Stimulated activated CD8-positive, alpha-beta memory T cell treated with anti-CD3 and anti-CD28 coated beads, Interleukin-4, amount 100 ng/mL, for 24 hours (primary cell): ENCODE results near the gene EVI2A.
"Not testable (repeated sequence)": the region's sequence is repeated elsewhere in the genome, so short reads cannot be mapped to it uniquely, and the experiment has no call there.

Source experiments
- DNase-seq: peaks from one replicate; pipeline ENCODE4 v3.0.0-alpha.2; 2020; ENCODE audit warnings: low read depth

Gene EVI2A, protein sequence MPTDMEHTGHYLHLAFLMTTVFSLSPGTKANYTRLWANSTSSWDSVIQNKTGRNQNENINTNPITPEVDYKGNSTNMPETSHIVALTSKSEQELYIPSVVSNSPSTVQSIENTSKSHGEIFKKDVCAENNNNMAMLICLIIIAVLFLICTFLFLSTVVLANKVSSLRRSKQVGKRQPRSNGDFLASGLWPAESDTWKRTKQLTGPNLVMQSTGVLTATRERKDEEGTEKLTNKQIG

DNA sequence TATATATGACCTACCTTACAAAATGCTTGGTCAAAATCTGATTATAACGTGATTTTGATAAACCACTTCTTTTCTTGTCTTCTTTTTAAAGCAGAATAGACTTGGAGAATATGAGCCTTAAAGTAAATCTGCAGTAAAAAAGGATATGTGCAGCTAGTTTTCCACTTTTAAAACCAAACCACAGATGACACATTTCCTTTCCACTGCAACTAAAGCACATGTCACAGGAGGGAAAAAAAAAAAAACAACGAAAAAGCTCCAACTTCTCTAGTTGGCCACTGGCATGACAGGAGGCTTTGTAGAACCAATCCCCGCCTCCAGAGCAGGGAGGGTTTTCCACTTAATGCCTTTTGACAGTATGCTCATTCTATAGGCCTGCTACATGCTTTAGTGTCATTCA, at the start of gene EVI2A:
TSS of gene EVI2A (minus strand) at position 142 of the 400 bp plus-strand sequence. CDS start 2,609 bp downstream, outside the sequence.
- DNase-seq = peak; percentile 61

DNA sequence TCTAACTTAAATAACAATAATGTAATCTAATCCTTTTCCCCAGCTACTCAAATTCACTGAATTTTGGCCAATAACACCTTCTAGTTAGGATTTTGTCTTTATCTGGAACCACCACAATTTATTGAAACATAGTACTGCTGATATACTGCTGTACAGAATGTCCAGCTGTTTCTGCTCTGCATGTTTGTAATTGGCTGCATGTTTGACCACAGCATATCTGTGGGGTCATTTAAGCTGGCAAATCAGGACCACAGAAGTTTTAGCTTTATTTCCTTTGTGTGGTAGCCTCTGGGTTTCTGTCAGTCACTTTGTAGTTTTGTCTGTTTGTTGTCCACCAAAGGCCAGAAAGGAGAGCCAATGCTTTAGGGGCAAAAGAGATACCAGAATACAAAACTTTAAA, 47.8 kb upstream of the EVI2A start:
- DNase-seq = no peak

DNA sequence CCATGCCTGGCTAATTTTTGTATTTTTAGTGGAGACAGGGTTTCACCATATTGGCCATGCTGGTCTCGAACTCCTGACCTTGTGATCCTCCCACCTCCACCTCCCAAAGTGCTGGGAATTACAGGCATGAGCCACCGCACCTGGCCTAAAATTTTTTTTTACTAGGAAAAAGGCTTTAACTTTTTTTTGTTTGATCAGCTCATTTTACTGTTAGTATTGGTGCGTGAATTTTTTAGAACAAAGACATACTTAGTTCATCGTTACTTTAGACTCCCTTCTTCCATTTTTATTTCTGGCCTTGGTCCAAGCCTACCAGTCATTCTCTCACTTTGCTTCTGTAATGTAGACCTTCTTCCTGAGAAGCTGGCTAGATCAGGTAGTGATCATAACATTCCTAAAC, 44.7 kb upstream of the EVI2A start:
- DNase-seq = no peak

DNA sequence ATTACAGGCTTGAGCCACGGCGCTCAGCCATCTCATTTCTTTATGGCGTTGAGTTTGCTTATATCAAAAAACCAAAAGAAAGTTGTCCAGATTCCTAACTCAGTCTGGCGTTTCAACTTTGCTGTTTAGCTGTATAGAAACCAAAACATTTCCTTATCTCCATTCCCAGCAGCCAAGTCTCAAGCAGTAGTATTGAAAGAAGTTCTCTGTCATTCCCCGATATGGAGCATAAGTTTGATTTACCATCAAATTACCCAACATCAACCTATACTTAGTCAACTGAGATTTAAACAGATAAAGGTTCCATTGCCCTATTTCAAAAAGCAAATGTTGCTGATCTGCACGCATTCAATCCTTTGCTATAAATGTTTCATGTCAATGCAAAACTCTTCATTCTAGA, 42.6 kb upstream of the EVI2A start:
- no peak for DNase-seq

DNA sequence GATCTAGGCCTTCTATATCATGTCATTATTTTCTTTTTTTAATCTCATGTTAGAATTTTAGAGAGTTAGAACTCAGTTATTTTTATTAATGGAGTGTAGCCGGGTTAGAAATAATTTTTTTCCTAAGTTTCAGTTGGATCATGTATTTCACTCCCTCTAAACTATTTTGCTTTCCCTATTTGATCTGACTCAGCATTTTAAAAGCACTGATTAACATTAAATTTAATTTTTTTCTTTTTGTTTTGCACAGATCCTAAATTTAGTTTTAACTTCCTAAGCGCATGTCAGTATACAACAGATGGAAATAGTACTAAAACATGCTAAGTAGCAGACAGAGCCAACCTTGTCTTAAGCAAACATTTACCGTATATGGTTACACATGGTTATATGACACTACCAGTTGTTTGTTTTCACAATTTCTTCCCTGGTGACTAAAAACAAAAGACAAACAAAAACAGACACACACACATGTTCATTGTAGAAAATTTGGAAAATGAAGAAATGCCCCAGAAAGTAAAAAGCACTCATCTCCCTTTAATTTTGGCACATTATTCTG, 36.5 kb upstream of the EVI2A start:
- DNase-seq = no peak

DNA sequence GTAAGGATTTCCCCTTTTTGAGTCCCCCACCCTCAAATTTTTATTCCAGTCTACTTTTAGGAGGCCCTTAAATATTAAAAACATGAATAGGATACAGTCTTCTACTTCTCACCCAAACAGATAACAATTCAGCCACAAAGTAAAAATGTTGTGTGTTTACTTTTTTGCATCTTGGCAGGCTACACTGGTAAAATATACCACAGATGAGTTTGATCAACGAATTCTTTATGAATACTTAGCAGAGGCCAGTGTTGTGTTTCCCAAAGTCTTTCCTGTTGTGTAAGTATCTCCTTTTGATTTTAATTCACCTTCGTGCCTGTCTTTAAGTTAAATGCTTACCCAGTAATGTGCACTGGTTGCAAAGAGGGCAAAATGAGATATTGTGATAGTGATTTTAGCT, 35.7 kb upstream of the EVI2A start:
- DNase-seq = no peak

DNA sequence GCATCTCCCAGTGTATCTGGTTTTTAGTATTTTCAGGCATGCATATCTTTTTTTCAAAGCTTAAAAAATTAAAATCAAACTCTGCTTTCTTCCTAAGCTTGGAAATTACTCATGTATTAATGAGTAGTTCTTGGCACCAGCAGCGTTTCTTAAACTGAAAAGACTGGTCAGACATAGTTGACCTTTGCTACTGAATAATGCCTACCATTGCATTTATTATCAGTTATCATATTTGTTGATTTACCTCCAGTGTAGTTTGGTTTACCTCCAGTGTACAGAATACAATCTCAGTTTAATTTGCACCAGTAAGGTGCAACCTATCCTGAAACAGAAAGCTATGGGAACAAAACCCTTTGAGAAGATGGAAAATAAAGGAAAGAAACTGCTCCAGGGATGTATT, 34.5 kb upstream of the EVI2A start:
- no peak for DNase-seq

DNA sequence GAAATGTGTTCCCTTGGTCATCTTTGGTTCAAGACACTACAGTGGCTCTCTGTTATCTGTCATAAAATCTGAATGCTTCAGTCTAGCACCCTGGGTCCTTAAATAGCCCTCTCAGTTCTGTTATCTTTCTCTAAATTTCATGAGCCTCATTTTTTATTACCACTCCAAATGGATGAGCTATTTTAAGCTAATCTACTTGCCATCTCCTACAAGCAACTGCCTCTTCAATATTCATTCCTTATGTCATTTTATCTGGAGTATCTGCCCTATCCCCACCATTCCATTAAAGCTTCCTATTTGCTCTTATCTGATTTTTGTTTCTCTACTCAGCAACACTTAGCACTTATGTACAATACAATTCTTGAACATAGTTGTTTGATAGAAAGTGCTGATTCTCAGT, 28.0 kb upstream of the EVI2A start:
- DNase-seq = no peak

DNA sequence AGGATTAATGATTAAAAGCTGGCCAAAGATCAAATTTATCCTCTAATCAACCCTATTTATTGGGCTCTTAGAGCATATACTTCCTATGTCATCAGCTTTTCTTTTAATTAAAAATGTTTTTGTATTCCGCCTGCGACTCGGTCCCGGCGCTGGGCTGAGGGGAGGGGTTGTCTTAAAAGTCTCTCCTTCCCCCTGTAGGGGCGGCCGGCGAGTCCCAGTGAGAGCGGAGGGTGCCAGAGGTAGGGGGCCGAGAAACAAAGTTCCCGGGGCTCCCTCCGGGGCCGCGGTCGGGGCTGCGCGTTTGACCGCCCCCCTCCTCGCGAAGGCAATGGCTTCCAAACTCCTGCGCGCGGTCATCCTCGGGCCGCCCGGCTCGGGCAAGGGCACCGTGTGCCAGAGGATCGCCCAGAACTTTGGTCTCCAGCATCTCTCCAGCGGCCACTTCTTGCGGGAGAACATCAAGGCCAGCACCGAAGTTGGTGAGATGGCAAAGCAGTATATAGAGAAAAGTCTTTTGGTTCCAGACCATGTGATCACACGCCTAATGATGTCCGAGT, 23.8 kb upstream of the EVI2A start:
- DNase-seq = not testable (repeated sequence)

DNA sequence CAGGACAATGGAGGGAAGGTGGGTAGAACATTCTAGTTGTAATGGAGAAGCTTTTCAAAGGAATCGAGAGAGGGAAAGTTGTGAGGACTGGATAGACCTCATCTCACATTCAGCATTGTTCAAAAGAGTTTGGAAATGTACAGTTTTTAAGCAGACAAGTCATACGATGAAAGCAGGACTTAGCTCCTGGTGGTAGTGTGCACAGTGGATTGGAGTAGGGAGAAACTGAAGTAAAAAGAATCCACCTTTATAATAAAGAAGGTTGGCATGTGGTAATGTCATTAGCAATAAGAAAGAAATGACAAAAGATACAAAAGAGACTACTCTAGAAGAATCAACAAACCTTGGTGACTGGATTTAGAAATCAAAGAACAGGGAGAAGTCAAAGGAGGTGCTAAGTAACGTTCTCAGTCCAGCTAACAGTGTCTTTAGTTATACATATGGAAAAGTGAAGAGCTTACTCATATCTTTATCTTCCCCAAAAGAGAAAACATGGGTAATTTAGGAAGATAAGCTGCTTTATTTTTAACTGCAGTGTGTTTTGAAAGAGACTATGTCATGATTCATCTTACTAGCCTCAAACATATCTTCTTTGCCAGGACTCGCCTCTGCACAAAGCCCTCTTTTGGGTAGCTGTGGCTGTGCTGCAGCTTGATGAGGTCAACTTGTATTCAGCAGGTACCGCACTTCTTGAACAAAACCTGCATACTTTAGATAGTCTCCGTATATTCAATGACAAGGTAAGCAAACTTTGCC, 18.7 kb upstream of the EVI2A start:
- no peak for DNase-seq

DNA sequence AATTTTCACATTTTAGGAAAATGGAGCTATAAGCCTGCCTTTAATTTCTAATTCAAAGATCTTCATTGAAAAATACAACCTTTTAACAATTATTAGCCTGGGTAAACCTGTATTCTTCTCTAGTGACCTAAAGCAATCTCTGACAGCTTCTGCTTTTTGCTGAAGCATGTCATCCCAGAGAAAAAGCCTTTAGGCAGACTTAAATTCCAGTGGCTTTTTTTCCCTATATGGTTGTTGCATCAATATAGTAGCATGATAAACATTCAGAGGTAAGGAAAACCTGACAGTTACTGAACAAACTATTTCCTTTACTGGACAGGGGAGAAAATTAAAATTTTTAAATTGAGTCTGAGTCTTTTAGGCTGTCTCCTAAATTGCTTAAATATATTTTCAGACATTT, 7.8 kb upstream of the EVI2A start:
- no peak for DNase-seq

DNA sequence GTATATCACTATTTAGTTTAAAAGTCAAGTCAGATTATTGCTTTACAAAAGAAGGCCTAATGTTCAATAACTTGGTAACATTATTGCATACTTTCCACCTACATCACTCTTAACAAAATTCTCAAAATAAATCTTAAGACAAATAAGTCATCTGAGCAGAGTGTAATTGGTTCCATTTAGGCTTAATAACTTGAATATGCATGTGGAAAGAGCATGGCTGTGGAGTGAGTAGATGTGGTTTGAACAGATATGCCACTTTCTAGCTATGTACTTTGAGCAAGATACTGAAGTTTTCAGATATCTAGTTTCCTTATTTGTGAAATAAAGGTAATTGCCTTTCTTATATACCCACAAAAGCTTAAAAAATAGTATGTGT, 6.7 kb upstream of the EVI2A start:
- DNase-seq = no peak

DNA sequence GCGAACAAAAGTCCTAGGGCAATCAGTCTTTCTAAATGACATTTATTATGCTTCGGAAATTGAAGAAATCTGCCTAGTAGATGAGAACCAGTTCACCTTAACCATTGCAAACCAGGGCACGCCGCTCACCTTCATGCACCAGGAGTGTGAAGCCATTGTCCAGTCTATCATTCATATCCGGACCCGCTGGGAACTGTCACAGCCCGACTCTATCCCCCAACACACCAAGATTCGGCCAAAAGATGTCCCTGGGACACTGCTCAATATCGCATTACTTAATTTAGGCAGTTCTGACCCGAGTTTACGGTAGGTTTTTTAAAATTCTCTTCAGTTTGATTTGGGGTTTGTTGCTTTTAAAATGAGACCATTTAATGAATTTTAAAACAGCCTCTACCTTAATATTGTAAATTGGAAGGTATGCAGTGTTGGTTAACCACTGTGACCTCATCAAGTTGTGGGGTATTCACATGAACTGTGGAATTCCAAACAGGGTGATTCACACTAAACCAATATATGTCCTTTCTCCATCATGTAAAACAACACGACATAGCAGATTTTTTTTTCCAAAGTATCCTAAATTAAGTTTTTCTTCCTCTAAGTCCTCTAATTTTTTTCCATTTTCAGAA, 6.2 kb upstream of the EVI2A start:
- no peak for DNase-seq

DNA sequence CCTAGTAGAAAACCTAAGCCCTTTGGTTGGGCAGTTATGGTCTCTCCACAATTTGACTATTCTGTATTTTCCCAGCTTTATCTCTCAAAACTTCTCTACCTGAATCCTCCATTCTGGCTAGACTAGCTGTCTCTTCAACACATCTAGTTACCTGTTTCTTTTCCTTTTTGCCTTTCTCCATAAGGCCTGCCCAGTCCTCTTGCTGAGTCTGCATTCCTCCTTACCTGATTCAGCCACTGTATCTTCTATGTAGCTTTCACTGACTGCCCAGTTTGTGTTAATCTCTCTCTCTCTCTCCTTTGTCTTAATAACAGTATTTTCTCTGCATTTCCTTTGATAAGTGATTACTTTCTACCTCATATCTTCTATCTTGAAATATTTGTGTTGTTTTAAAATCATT, 2.1 kb upstream of the EVI2A start:
- no peak for DNase-seq

DNA sequence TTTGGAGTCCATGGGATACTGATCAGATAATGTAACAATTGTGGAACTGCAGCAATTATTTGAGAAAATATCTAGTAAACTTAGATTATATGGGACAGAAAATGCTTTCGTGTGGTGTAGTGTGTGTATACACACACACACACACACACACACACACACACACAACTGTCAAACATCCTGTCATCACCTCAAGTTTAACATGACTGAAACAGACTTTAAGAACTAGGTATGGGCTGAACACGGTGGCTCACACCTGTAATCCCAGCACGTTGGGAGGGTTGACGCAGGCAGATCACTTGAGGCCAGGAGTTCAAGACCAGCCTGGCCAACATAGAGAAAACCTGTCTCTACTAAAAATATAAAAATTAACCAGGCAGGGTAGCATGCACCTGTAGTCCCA, 544 bp upstream of the EVI2A start:
- no peak for DNase-seq

DNA sequence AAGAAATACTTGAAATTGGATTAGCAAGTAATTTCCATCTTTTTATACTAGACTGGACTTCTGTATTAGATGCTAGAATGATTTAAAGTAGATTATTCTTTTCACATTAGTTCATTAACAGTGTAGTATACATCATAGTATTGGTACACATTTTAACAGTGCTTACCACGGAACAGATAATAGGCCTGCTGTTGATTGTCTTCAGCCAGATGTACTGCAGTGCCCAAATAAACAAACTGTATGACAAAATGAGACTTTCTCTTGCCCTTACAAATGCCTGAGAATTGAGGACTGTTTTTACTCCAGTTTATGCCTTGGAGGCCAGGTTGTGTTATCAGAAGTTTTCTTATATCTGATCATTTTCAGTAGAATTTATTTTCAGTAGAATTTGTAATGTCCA, 631 bp downstream of the EVI2A start:
- DNase-seq = no peak

DNA sequence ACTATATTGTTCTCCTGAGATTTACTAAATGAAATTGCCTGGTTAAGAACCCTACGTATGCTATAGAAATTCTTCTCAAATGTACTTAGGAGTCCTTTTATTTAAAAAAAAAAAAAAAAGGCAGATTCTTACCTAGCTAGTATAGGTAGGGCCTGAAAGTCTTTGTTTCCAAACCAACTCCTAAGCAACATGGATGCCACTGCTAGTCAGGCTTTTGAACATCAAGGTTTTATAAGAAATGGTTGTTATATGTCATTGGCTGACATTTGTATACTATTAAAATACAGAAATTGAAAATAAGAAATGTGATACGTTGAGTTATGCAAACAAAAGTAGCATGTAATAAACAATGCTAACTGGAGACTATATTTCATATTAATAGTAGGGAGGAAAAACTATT, 1.2 kb downstream of the EVI2A start:
- no peak for DNase-seq

DNA sequence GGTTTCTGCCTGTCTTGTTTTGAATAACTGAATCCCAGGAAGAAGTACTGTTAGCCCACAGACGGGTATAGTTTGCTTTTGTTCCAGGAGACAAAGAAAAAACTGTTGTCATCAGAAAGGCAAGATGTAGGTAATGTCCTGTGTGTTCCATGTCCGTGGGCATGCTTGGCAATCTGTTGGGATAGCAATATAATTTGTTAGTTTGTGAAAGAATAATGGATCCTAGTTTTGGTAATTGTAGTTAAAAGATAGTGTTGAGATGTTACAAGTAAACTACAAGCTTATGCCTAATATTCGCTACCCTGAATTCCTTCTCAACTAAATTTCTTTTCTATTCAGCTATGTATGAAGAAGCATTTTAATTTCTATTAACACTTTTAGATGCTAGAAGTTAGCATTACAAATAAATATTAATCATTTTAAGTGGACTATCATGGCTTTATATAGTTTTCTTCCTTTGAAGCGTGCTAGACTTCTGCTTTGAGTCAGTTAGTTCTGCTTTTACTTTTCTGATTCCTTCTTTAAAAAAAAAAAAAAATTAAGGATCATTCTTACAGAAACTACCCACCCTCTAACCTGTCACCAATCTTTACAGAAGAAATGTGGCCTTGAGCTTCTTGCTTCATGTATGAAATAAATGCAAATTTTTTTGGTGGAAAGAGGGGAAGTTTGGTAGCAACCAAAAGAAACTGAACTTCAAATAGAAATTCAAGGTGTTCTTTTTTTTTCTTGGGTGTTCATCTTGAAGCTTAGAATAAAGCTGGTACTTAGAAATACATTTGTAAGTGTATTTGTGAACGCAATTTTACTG, 2.4 kb downstream of the EVI2A start:
- DNase-seq = no peak

DNA sequence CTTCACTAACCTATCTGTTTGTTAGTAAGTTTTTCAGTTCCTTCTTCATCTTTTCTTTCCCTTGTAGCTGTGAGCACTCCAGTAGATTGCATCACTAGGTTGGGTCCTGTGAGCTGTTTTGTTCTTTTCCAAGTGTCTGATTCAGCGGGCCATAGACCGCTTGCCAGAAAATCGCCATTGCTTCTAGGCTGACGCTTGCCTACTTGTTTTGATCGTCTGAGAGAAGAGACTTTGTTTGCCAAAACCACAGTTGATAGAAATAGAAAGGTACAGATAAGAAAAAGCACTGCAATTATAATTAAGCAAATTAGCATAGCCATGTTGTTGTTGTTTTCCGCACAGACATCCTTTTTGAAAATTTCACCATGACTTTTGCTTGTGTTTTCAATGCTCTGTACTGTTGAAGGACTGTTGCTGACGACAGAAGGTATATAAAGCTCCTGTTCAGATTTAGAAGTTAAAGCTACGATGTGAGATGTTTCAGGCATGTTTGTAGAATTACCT, 3.1 kb downstream of the EVI2A start:
- DNase-seq = no peak

DNA sequence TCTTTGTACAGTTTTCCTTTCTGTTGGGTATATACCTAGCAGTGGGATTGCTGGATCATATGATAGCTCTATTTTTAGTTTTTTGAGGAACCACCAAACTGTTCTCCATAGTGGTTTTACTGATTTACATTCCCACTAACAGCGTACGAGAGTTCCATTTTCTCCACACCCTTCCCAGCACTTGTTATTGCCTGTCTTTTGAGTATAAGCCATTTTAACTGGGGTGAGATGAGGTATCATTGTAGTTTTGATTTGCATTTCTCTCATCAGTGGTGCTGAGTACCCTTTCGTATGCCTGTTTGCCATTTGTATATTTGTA, 6.7 kb downstream of the EVI2A start:
- DNase-seq = no peak

DNA sequence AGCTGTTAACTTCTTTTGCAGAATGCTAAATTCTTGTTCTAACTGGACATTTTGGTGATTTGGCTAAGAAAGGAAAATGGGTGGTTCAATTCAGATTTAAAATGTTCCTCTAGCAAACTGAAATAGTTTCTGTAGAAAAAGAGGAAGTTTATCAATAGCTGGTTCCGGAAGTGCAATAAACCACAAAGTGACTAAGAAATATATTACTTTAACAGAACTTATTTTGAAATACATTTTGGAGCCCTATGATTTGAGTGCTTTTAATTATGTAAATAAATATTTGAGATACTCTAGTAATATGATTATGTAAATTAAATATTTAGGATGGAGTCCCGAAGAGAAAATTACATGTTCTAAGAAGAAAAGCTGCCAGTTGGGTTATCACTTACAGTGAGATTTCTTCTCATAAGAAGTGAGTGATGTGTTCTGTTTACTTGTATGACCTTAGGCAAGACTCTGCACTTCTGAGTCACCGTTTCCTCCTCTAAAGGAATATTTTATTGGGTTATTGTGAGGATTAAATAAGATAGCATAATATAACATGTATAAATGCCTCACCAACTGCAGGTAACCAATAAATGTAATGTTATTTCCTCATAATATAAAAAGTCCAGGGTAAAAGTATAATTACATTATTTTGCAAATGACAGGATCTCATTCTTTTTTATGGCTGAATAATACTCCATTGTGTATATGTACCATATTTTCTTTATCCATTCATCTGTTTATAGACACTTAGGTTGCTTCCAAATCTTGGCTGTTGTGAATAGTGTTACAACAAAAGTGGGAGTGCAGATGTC, 7.2 kb downstream of the EVI2A start, which contains the start of gene EVI2B:
TSS of gene EVI2B (minus strand) at position 73 of the 800 bp plus-strand sequence. CDS start 8,445 bp downstream, outside the sequence.
- no peak for DNase-seq
